Gastrocnemius medialis (tissue), 4 donors: ENCODE results near the gene DNM3.

Experiments used
- CTCF ChIP-seq, 5 experiments: fragments of 450-650 bp in 3 of 5; fragments of 200-600 bp in 2 of 5; sonication (generic) in 2 of 5; IDR thresholded peaks in 4 of 5; conservative IDR thresholded peaks in 1 of 5; 1 replicate in 4 of 5; 2 replicates in 1 of 5; pipeline ENCODE4 v1.5.1; 2016 to 2019; ENCODE audit warnings: antibody characterized with exemption in 5 of 5, mild to moderate bottlenecking in 3 of 5, moderate library complexity in 3 of 5
- POLR2A ChIP-seq, 2 donors: fragments of 450-650 bp; IDR thresholded peaks; one replicate each; pipeline ENCODE4 v1.6.1; 2017; ENCODE audit warnings: antibody characterized with exemption in 2 of 2, mild to moderate bottlenecking in 2 of 2, moderate library complexity in 2 of 2

GRCh38 chr1:171941920-171942319 is 100.6 kb downstream of the DNM3 start:
- no peak for TF ChIP-seq CTCF (IDR thresholded peaks at IDR 0.05 in 4 of 5, conservative IDR thresholded peaks at IDR 0.05 in 1 of 5)
- no peak for TF ChIP-seq POLR2A (IDR thresholded peaks at IDR 0.05)
